HG02610 (cell line): ENCODE data around the gene FAM186B.

Experiments used
- ATAC-seq: cut with Tn5 transposase; IDR thresholded peaks from one replicate; pipeline ENCODE4 v1.9.1; 2021; ENCODE audit warnings: mild to moderate bottlenecking, moderate library complexity; ENCODE audit not compliant: unreplicated experiment

Gene FAM186B

GRCh38 chr12:49577589-49578315 lies 27.7 kb downstream of the FAM186B start:
- ATAC-seq, result no peak

- peak; percentile 23 for ATAC-seq
These were observed 36.8 kb downstream of the FAM186B start for GRCh38 chr12:49568442-49569162.

GRCh38 chr12:49567611-49568441 lies 37.6 kb downstream of the FAM186B start, which contains the start of gene MCRS1:
MCRS1 (minus strand) TSS chr12:49568142; CDS start chr12:49566731, 1,411 bp downstream.
- peak; percentile 83 for ATAC-seq

GRCh38 chr12:49567302-49567610 lies 38.2 kb downstream of the FAM186B start:
- peak; percentile 4 for ATAC-seq

GRCh38 chr12:49566361-49566760 lies 39.1 kb downstream of the FAM186B start:
- ATAC-seq, result no peak

- no peak for ATAC-seq
These were observed 39.8 kb downstream of the FAM186B start for GRCh38 chr12:49565406-49566265.

- no peak for ATAC-seq
These were observed 40.6 kb downstream of the FAM186B start for GRCh38 chr12:49564686-49565405.

GRCh38 chr12:49563951-49564685 lies 41.3 kb downstream of the FAM186B start:
- no peak for ATAC-seq

GRCh38 chr12:49562831-49563230 lies 42.6 kb downstream of the FAM186B start:
- ATAC-seq, result no peak

- no peak for ATAC-seq
These were observed 43.2 kb downstream of the FAM186B start for GRCh38 chr12:49562233-49562632.

GRCh38 chr12:49560695-49561094 lies 44.7 kb downstream of the FAM186B start:
- ATAC-seq, result no peak

- ATAC-seq, result no peak
These were observed 46.3 kb downstream of the FAM186B start for GRCh38 chr12:49559011-49559675.

- no peak for ATAC-seq
These were observed 46.9 kb downstream of the FAM186B start for GRCh38 chr12:49558526-49558925.

GRCh38 chr12:49557917-49558215 lies 47.6 kb downstream of the FAM186B start:
- ATAC-seq, result no peak

GRCh38 chr12:49557187-49557916 lies 48.1 kb downstream of the FAM186B start:
- no peak for ATAC-seq

GRCh38 chr12:49556391-49557186 lies 48.9 kb downstream of the FAM186B start:
- no peak for ATAC-seq

- no peak for ATAC-seq
These were observed 49.6 kb downstream of the FAM186B start for GRCh38 chr12:49555631-49556390.
